Measurements from ENCODE around the gene DNAJB6.

The DNAJB6 gene

GRCh38 chr7:157410831-157411556 lies 74.2 kb downstream of the DNAJB6 start:
- DNase-seq, result no peak

- DNase-seq, result no peak
Observed at GRCh38 chr7:157411580-157411979, 74.8 kb downstream of the DNAJB6 start.

GRCh38 chr7:157412021-157412443 lies 75.2 kb downstream of the DNAJB6 start:
- DNase-seq, result no peak

- no peak for DNase-seq
Observed at GRCh38 chr7:157412491-157413180, 75.8 kb downstream of the DNAJB6 start.

GRCh38 chr7:157413881-157414701 lies 77.3 kb downstream of the DNAJB6 start:
- no peak for DNase-seq

GRCh38 chr7:157414702-157415096 lies 77.9 kb downstream of the DNAJB6 start:
- DNase-seq, result no peak

- no peak for DNase-seq
Observed at GRCh38 chr7:157415486-157415885, 78.7 kb downstream of the DNAJB6 start.

- DNase-seq, result no peak
Observed at GRCh38 chr7:157416011-157416410, 79.2 kb downstream of the DNAJB6 start.

- no peak for DNase-seq
Observed at GRCh38 chr7:157418204-157419034, 81.6 kb downstream of the DNAJB6 start.

- DNase-seq, result no peak
Observed at GRCh38 chr7:157419035-157419293, 82.2 kb downstream of the DNAJB6 start.

GRCh38 chr7:157422279-157422678 lies 85.5 kb downstream of the DNAJB6 start:
- no peak for DNase-seq

- DNase-seq, result no peak
Observed at GRCh38 chr7:157423348-157423747, 86.5 kb downstream of the DNAJB6 start.

- DNase-seq, result no peak
Observed at GRCh38 chr7:157423886-157424565, 87.2 kb downstream of the DNAJB6 start.

- no peak for DNase-seq
Observed at GRCh38 chr7:157425137-157425731, 88.4 kb downstream of the DNAJB6 start.

- no peak for DNase-seq
Observed at GRCh38 chr7:157425761-157426160, 89.0 kb downstream of the DNAJB6 start.

GRCh38 chr7:157426463-157427301 lies 89.9 kb downstream of the DNAJB6 start:
- no peak for DNase-seq

GRCh38 chr7:157427811-157428553 lies 91.2 kb downstream of the DNAJB6 start:
- DNase-seq, result no peak

- no peak for DNase-seq
Observed at GRCh38 chr7:157428554-157428945, 91.7 kb downstream of the DNAJB6 start.

- DNase-seq, result no peak
Observed at GRCh38 chr7:157429001-157429679, 92.3 kb downstream of the DNAJB6 start.
